ENCODE results near the gene HTRA1.

The HTRA1 gene

DNA sequence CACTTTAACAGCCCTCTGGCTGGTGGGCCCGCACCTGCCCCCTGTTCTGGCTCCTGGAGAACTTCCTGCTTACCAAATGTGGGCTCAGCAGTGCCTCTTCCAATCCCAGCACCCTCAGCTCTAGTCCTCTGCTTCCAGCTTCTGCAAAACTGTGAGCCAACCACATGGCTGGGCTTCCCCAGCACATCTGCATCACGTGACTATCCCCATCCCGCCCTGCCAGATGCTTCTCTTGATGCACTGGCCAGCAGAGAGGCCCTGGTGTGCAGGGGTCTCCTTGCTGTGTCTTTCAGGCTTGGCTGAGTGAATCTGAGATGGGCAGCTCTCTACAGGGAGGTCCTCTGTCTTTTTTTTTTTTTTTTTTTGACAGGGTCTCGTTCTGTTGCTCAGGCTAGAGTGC is 55.4 kb downstream of the HTRA1 start:
- DNase-seq (ENCODE audit: low read depth): no peak

DNA sequence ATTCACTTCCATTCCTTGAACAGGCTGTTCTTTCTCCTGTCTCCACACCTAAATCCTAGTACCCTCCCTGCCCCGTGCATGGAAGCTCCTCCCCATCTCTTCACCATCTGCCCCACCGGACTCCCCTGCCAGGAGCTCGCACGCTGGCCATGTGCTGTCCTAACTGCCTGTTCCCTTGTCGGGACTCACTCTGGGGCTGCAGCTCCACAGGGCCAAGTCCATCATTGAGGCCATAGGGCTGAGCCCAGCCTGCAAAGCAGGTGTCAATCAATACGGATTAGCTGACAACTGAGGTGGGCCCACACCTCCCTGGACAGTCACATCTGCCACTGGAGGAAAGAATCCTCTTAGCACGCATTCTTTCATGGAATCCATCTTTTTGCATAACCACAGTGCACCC is 57.8 kb downstream of the HTRA1 start:
- no peak for DNase-seq (ENCODE audit: low read depth)

DNA sequence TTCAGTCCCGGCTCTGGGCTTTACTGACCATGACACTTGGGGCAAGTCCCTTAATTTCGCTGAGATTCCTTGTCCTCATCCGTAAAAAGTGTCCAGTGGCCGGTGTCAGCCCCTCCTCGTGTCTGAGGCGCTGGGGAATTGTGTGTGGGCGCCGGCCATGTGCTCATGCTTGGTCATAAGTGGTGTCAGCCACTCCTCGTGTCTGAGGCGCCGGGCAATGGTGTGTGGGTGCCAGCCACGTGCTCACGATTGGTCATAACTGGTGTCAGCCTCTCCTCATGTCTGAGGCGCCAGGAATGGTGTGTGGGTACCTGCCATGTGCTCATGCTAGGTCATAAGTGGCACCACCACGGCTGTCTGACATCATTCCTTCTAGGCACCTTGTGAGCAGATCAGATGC is 58.5 kb downstream of the HTRA1 start:
- DNase-seq (ENCODE audit: low read depth): no peak

DNA sequence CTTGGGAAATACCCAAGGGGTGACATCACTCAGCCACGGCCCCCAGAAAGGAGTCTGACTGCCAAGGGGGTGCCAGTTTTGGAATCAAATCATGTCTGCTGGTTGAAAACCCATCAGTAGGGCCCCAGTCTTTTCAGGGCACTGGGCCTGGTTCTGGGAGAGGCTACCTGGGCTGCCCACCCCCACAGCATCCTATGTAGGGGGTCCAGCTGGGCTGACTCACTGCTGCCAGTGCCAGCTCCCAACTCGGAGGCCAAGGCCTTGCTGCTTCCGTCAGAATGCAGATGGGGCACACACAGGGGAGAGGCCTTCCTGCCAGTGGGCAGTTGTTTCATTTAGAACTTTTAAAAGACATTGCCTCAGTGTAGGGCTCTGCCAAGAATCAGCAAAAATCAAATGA is 59.7 kb downstream of the HTRA1 start:
- no peak for DNase-seq (ENCODE audit: low read depth)

DNA sequence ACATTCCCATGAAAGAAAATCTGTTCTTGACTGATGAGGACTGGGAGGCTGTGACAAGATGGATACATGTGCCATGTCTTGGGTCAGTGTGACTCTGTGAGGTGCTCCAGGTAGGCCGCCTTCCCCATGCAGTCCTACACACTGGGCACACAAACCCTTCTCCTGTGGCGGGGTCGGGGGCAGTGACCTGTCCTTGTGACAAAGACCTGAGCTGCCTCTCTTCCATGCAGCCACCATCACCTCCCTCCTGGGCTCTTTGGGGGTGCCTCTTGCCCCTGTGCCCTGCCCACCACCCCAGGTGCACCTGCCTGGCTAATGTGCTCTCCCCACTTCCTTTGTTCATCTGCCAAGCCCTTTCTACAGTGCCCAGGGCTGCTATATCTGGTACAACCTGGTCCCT is 63.5 kb downstream of the HTRA1 start:
- no peak for DNase-seq (ENCODE audit: low read depth)

DNA sequence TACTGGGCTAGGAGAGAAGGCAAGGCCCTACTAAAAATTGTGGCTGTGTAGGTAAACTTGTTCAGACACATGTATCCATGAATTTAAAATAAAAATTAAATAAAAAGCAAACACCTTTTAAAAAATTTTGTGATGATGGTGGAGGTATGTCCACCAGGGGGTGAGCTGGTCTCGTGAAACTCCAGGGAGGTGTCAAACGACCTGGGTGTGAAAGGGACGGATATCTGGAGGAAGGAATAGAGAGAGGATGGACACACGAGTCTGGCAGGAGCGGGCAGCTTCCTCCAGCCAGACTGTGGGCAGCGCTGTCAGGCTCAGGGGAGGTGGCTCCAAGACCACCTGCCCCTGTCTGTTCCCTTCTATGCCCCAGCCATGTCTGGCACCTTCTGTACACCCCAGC is 64.4 kb downstream of the HTRA1 start:
- no peak for DNase-seq (ENCODE audit: low read depth)

DNA sequence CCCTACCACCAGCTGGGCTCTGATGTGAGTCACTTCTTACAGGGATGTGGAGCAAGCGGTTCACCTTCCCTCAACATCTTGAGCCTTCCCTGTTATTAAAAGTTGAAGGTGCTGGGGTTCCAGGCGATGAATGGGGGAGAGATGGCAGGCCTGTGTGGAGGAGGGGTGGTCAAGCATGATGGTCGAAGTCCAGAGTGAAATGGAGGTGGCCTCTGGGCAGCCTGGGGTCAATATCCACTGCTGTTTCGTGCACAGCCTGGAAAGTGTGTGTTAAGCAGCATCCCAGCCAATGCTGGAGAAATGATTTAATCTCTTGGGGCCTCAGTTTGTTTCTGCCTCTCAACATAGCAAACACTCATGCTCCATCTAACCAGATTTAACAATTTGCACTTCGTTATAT is 65.5 kb downstream of the HTRA1 start:
- DNase-seq (ENCODE audit: low read depth): no peak

DNA sequence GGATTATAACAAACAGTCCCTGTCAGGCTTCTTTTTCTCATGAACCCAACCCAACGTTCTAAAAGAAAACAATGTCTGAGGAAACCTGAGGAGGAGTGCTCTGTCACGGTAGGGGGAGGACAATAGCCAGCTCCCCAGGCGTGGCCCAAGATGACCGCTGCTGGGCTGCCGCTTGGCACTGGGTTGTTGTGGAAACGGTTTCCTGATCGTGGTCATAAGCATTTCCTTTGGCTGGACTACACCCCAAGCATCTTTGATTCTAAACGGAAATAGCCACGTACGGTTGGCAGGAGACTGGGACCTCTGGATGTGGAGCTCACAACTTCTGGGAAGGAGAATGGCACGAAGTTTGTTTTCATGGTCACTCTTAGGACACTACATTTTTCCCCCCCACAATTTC is 68.8 kb downstream of the HTRA1 start:
- DNase-seq (ENCODE audit: low read depth): no peak

DNA sequence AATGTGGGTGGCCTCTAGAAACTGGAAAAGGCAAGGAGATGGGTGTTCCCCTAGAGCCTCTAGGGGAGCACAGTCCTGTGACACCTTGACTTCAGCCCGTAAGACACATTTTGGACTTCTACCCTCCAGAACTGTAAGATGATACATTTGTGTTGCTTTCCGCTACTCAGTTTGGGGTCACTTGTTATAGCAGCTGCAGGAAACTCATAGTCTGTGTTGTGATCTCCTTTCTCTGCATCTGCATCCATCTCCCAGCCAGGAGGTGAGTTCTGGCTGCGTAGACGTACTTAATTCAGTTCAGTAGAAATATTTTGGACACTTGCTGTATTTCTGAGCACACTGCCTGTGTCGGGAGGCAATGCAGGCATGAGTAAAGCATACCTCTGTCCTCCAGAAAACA is 69.9 kb downstream of the HTRA1 start:
- DNase-seq (ENCODE audit: low read depth): no peak

DNA sequence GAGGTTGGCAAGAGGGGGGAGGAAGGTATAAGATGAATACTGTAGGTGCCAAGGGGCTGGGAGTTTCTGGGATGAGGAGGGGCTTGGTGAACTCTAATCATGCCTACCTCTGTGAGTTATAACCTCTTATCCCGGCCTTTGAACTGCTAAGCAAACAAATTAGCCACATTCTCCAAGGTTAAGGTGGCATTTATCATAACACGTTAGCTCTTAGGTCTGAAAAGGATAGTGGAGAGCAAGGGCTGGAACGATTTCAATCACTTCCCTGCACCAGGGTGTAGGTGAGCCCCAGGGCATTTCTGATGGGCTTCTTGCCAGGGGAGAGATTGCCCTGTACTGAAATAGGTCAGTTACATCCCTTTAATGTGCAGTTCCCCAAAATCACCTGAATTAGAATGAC is 70.6 kb downstream of the HTRA1 start:
- no peak for DNase-seq (ENCODE audit: low read depth)

DNA sequence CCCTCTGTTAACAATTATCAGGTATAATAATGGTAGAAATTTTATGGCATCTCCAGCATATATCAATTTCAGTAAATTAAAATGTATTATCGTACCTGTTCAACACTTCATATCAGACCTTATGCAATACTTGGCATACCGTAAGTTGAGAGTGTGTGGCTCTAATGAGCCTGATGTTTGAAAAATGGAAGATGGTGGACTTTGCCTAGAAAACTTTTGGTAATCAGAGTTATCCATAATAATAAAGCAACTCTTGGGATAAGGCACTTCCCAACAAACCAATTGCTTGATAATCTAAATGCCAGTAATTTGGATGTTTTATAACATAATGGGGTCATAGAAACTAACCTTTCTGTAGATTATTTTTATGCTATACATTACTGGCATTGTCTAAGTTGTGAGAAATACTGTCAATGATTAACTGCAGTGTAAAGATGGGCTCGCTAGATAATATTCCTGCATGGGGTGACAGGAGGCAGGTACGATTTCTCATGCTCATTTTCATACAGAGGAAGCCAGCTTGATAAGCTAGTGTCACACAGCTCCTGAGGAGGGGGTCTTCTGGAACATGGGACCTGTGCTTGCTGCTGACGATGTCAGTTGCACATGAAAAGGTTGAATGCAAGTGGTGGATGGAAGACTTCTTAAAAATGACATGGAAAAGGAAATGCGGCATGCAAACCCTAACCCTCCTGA is 71.4 kb downstream of the HTRA1 start:
- no peak for DNase-seq (ENCODE audit: low read depth)

DNA sequence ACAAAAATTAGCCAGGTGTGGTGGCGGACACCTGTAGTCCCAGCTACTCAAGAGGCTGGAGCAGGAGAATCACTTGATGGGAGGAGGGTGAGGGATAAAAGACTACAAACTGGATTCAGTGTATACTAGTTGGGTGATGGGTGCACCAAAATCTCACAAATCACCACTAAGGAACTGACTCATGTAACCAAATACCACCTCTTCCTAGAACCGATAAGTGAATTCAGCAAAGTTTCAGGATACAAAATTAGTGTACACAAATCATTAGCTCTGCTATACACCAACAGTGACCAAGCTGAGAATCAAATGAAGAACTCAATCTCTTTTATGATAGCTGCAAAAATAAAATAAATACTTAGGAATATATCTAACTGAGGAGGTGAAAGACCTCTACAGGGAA is 76.2 kb downstream of the HTRA1 start:
- no peak for DNase-seq (ENCODE audit: low read depth)

DNA sequence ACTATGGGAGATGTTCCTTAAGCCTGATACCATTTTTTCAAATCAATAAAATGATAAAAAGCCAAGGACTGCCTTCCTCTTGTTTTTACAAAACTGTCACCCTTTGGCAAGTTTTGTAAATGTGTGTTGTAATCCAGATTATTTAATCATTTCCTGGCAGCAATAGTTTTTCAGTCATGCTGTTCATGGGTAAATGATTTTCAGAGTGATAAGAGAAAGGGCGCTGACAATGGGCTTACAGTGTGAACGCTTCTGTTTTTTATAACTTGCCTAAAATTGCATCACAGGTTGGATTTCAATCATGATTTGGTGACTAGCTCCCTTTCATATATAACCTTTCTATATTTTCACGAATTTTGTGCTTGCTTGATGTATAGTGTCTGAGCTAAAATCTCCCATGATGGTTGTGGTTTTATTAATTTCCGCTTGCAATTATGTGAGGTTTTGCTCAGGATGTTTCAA is 80.2 kb downstream of the HTRA1 start:
- DNase-seq (ENCODE audit: low read depth): no peak

DNA sequence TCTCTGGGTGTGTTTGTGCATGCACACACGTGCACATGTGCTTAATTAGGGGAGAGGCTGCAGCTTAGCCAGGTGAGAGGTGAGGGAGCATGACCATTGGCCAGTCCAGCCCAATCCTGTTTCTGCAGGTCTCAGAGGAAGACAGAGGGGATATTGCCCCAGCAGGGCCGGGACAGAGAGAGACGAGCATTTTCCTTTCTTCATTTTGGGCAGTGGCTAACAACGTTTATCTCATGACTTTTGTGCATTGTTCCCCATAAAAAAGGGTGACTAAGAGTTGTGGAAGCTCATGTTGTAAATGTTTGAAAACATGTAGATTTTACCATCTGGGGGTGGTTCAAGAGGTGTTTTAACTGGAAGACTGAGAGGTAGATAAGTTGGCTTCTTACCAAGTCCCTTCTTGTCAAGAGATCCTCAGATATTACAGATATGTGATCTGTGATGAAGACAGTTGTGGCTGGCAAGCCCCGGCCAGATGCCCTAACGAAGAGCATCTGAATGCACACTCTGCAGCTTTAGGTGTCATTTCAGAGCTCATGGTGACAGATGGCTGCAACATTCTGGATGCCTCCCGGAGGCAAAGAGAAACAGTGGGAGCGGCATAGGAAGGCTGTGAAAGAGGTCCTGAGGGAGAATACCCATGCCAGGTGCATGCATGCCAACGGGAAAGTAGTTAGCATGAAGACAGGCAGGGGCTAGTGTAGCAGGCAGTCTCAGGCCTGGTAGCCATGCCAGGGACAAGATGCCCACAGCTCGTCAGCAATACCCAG is 82.5 kb downstream of the HTRA1 start:
- no peak for DNase-seq (ENCODE audit: low read depth)

DNA sequence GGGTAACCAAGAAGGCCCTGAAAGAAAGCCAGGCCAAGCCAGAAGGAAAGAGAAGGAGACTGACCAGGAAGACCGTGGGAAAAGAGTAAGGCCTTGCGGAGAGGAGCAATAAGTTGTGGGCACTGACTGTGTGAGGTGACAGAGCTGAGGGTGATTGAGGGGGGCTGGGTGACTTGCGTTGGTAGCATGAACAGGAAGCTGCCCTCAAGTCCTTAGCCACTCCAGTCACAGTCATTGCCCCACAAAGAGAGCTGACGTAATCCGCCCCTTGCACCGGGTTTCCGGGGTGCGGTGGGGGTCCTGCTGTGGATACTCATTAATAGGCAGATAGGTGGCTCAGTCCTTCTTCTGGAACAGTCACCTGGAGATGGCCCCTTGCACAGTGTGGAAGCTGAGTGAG is 83.1 kb downstream of the HTRA1 start:
- DNase-seq (ENCODE audit: low read depth): no peak

DNA sequence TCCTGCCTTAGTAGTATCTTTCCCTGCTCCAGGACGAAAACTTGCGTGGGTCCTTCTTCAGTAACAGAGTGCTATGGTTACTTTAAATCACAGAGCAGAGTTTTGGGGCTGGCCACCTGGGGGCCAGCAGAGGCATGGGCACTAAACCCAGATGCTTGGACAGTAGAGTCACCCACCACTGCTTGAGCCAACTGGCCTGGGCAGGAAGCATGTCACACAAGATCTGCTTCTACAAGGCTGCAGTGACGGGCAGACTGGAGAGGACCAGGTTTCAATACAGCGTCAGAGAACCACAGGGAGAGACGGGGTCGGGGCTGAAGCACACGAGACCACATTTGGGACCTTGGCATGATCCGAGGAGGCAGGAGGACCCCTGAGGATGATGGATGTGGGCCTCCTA is 84.9 kb downstream of the HTRA1 start:
- no peak for DNase-seq (ENCODE audit: low read depth)

DNA sequence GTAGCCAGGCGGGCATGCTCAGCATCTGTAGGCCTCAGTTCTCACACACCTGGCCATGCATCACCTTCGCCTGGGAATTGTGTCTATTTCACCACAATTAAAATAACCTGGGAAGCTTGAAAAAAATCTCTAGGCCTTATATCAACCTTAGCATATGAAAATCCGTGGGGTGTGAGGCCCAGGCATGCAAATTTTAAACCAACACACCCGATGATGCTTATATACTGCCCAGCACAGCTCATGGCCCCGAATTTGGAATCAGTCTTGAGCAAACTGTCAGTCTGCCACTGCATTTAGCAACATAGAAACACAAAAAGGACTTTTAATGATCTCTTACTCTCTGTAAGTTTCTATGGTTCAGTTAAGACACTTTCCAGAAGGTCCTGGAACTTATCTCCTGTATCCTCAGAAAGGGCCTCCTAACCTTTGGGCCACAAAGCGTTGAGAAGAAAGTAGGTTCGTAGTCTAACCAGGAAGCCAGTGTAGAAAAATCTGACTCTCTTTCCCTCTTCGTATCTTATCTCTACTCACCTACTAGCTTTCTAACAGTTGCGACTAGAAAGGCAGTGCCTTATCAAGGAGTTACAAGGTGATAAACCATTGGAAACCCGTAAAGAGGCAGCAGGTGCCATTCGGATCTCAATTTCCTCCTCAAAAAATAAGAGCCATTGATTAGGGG is 87.2 kb downstream of the HTRA1 start:
- no peak for DNase-seq (ENCODE audit: low read depth)

DNA sequence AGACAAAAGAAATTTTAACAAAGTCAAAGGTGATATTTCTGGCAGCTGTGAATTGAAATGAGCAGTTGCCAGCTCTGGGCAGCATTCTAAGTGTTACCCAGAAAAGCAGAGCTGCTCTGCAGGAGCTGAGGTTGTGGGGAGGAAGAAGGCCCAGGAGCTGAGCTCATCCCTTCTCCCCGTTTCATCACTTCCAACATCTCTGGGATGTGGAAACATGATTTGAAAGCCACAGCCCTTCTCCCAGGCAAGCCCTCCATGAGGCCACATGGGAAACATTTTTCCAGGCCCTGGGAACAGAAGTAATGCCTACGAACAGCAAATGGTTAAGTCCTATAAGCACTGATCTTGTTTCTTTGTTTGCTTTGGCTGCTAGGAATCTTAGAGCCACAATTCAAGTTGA is 88.3 kb downstream of the HTRA1 start:
- no peak for DNase-seq (ENCODE audit: low read depth)

DNA sequence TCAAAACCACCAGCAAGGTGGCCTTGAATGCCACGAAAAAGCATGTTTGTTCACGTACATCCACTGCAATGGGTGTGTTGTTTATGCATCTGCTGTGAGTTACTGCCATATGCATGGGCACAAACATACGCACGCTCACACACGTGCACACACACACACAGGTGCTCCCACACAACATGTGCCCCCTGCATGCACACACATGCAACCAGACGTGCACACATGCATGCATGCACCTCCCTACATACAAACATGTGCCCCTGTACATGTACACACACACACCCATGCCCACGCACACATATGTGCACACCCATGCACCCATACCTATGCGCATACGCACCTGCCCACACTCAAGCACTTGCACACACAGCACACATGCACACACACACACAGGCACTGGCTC is 89.1 kb downstream of the HTRA1 start:
- no peak for DNase-seq (ENCODE audit: low read depth)

DNA sequence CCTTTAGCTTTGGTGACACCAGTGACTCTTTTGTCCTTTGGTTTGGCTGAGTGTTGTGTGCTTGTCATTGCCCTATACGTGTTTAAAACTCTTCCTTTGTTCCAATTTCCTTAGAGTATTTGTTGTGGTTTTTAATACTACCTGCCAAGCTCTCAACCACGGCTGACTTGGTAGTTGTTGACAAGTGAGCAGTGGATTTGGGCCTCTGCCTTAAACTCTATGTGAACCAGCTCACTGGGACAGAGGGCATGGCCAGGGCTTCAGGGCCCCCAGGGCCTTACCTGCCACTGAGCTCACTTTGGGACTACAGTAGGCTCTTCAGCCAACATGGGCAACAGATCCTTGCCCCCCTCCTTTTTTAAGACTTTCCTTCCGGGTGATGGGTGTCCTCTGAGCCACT is 89.6 kb downstream of the HTRA1 start:
- DNase-seq (ENCODE audit: low read depth): no peak

DNA sequence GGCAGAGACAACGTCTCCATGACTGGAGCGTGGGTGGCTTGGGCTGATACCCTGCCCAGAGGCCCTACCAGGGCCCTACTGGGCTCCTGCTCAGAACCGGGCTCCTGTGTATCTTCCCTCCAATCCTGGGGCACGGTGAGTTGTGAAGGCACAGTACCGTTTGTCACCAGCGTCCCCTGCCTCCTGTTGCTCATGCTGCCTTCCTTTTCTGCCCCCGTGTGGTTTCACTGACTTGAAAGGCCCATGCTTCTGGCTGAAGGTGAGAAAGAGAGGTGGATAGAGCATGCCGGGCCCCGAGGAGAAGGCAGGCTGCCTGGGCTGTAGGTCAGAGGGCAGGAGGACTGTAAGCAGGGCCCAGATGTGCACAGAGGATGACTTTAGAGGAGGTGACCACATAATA is 90.1 kb downstream of the HTRA1 start:
- no peak for DNase-seq (ENCODE audit: low read depth)

DNA sequence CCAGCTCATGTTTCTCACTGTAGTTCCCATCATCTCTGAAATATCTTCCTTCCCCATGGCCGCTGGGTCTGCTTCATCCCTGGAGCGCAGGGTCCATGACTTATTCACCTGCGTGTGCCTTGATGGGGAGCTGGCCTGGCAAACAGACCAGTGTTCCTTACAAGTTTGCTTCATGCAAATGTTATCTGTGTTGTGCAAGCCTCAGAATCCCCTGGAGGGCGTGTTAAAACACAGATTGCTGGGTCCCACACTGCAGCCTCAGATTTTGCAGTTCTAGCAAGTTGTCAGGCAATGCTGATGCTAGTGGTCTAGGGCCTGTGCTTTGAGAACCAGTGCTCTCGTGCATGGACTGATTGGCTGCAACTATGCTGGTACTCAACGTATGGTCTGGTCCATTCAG is 92.0 kb downstream of the HTRA1 start:
- no peak for DNase-seq (ENCODE audit: low read depth)

All from fibroblast of the conjunctiva (primary cell).